HG03139 (cell line): ENCODE data around the gene VAPA.

Experiments used
- ATAC-seq: cut with Tn5 transposase; IDR thresholded peaks from one replicate; pipeline ENCODE4 v1.9.1; 2021; ENCODE audit not compliant: unreplicated experiment

VAPA gene

DNA sequence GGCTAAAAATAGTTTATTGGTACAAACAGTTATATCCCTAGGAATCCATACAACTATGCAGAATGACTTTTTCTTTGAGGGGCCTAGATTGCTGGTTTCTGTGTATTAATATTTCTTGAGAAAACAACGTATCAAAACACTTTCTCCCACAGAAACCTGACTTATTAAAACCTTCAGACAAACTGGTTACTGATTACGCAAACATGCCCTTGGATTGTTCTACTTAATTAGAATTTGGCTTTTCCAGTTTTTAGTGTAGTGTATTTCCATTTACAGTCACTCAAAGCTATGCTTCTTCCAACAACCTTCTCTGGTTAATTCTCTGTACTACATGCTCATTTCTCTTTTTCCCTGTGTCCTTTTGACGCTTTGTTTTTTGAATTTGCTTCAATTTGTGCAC lies 20.0 kb downstream of the VAPA start:
- no peak for ATAC-seq

DNA sequence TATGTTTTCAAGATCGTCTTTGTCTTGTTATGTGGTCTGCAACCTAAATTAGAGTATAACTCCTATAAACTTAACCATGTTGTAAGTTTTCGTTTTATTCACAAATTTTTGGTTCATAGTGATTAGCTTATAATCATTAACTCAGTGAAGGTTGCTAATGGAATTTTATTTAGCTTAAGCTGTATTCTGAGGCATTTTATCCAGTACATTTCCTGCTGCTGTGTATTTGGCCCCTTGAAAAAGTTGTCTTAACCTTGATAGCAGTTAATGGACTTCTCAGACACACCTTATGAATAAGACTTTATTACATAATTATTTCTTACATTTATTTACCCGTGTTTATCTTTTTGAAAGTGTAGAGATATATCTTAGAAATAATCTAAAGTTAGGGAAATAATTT lies 20.5 kb downstream of the VAPA start:
- no peak for ATAC-seq

DNA sequence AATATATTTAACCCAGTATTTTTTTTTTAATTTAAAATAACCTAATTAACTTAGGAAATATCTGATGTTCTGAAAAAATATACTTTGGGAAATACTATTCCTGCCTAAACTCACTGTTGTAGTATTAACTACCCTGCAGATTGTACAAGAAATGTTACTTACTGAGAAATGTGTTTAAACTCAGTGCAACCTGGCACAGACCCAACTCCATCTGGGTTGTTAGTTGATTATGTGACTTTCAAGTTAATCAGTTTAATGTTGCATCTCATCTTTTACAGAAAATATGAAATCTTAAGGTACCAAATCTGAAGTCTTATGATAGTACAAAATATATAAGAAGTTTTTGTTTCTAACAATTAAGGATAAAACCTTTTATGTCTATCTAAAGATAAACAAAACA lies 27.3 kb downstream of the VAPA start:
- no peak for ATAC-seq

- ATAC-seq: no peak
These were observed 27.8 kb downstream of the VAPA start for GRCh38 chr18:9941660-9942059.

GRCh38 chr18:9943311-9943710 lies 29.5 kb downstream of the VAPA start:
- ATAC-seq: no peak

- ATAC-seq: no peak
These were observed 31.0 kb downstream of the VAPA start for GRCh38 chr18:9944805-9945204.

GRCh38 chr18:9946831-9947230 lies 33.0 kb downstream of the VAPA start:
- no peak for ATAC-seq

DNA sequence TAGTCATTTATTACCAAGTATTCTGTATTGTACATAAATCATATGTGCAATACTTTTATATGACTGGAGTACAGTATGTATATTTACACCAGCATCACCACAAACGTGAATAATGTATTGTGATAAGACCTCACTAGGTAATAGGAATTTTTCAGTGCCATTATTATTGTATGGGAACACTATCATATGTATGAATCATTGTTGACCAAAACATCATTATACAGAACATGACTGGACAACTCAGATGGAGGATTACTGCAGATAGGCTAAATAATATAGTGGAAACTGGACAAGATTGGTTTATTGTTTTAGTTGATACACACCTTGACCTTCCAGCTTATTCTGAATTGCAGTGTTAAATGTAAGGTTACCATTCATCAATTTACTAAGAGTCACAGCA lies 33.4 kb downstream of the VAPA start:
- no peak for ATAC-seq

DNA sequence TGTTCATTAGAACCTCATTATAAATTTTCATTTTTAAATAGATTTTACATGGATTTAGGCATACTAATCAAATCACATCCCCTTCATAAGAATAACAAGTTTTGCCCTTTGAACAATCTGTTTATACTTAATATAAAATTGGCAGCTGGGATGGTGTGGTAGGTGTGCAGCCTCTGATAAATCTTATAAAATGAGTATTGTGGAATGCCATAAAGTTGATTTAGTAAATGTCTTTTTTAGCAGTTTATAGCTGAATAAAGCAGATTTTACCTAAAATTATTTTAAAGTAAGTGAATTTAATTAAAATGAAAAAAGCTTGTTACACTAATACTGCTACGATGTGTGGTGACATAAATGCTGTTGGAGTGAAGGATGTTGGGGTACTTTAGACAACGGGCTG lies 35.5 kb downstream of the VAPA start:
- no peak for ATAC-seq

- no peak for ATAC-seq
These were observed 36.0 kb downstream of the VAPA start for GRCh38 chr18:9949861-9950260.

DNA sequence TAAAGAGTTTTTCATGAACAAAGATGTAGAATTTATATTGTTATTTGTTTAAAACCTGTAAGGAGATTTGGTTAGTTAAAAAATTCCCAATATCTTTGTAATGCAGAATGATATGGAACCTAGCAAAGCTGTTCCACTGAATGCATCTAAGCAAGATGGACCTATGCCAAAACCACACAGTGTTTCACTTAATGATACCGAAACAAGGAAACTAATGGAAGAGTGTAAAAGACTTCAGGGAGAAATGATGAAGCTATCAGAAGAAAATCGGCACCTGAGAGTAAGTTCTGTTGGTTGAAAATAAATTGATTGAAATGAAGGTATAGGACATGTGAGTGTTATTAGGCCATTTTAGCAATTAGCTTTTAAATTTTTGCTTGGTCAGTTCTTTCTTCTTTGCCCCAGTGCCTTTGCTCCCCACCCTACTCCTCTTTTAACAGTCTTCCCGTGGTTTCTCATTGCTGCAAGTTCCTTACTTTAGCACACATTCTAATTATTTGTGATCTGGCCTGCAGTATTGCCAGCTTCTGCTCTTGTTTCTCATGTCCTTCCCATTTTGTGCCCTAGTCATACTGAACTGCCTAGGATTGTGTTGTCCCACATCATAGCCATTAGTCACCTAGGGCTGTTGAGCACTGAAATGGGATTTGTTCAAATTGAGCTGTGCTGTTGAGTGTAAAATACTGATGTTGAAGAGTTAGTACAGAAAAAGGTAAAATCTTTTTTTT lies 36.6 kb downstream of the VAPA start:
- no peak for ATAC-seq

- no peak for ATAC-seq
These were observed 37.4 kb downstream of the VAPA start for GRCh38 chr18:9951022-9951859.

DNA sequence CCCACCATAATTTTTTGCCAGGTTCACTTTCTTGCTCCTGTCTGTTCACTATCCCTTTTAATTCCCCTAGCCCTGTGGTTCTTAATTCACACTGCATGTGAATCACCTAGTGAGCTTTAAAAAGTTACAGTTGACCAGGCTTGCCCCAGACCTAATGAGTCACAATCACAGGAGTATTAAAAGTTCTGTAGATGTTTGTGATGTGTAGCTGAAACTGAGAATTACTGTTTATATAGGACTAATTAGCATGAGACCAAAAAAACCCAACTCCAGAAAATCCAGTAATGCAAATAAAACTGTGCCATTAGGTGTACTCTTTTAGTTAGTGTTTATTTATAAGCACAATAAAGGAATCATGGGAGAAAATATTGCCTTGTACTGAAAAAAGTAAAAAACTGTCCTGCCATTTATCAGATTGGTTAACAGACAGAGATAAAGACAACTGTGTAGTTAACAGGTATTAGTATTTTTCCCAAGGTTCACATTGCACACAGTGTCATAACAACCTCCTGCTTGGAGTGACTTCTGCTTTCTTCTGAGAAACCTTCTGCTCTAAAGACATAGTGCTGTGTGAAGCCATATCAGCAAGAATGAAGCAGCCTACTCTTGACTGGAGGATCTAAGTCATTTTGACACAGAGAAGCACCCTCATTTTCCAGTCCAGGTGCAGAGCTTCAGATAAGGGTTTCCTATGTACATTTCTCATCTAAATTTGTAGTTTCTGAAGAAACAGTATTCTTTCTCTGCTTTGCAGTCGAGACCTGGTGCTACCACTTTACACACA lies 39.0 kb downstream of the VAPA start:
- no peak for ATAC-seq

DNA sequence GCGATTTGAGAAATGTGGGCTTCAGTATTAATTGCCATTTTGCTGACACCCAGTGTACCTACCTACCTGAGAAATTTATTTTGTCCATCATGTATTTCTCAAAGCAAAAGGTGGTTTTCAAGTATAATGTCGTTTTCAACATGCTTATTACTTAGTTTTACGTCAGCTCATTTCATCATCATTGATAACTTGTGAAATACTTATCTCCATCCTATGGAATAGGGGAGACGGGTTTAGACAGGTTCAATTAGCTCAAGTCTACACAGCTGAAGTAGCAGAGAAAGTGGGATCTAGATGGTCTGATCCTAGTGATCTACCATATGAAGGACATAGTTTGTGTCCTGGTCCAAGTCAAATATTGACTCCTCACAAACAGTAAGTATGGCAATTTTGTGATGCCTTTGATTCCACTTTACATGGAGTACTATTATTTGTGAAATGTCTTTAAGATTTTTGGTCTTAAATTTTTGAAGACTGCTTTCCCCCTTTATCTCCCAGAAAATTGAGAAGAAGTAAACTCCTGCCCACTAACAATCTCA lies 45.1 kb downstream of the VAPA start:
- no peak for ATAC-seq

GRCh38 chr18:9959564-9959963 lies 45.7 kb downstream of the VAPA start:
- no peak for ATAC-seq

DNA sequence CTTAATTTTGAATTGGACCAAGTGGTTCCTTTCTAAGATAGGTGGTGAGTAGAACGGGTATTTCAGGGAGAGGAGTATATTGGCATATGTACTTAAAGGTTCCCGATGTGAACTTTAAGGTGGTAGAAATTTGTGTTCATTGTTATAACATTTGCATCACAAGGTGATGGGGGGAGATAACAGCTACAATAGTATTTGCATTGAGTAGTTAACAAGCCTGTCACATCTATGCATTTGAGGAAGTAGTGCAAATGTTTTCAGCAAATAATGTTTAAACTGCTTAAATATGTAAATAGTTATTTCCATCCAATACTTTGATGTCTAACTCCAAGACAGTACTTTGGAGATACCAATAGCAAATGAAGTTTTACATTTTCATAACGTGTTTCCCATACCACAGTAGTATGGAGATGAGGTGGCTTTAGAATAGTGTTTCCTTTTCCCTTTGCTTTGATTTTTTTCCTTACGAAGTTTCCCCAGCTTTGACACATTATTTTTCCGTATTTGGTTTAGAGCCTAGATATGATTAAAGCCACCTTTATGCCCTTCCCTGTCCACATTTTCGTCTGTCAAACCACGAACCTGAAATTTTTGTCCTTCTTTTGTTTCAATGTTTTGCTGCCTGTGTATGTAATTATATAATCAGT lies 46.6 kb downstream of the VAPA start:
- no peak for ATAC-seq

DNA sequence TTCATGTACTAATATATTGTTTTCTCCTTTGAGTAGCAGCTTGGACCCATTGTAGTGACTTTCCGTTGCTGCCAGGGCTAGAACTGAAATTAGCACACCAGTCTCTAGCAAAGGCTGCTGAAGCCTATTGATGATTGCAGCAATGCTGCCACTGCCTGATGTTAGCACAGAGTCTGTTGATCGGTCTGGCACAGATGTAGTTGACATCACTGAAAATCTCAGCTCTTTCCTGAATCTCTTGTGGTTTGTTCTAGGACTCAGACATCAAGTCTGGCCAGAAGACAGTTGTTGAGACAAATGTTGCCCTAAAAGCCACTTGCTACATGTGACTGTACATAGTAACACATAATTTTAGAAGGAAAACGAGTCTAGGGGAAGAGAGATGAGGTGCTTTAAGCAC lies 47.2 kb downstream of the VAPA start:
- no peak for ATAC-seq

- no peak for ATAC-seq
These were observed 52.2 kb downstream of the VAPA start for GRCh38 chr18:9965711-9966624.

GRCh38 chr18:9968081-9968848 lies 54.4 kb downstream of the VAPA start:
- no peak for ATAC-seq
